ENCODE measurements around the gene AFF2. TPM values are rescaled to one million over a fixed set of nuclear protein-coding genes. Genes with fewer than 3 reads are reported as not detected.

The AFF2 gene
- total and polyA plus RNA-seq, 5 experiments from 2014 or later = 0.13 to 2.0 (median 0.24) TPM

DNA sequence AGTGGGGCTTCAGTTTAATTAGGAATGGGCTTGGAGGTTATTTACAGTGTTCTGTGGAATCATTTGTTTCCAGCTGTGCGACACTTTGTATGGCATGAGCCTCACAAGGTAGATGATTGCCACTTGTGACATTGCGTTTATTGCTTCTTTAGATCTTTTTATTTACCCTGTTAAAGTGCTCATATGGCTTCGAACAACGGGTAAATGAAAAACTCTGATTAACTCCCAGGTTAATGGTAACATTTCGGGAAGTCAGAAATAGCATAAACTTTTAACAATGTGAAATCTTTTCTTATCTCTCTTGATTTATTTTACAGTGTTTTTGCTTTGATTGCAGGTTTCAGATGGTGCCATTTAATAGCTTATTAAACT is 510.4 kb downstream of the AFF2 start:
- no peak for DNase-seq
- H3K9me3 Mint-ChIP-seq = no peaks in the 10 kb centered on the region
- no peaks in the 10 kb centered on the region for H3K27me3 Mint-ChIP-seq
- no peaks in the 10 kb centered on the region for H3K36me3 Mint-ChIP-seq
- H3K27ac Mint-ChIP-seq = no peak overlapping the region
- ATAC-seq = no peak
- peaks cover 0 to 2% (median 0%) of the 10 kb centered on the region in 4 donors for H3K4me1 Mint-ChIP-seq
- POLR2A ChIA-PET = no interaction called here
- no peak overlapping the region for H3K4me3 Mint-ChIP-seq

GRCh38 chrX:149013081-149013480 is 512.7 kb downstream of the AFF2 start:
- Mint-ChIP-seq H3K4me3 (no peak overlapping the region), H3K9me3 (no peaks in the 10 kb centered on the region), H3K27ac (no peak overlapping the region), H3K4me1 (peaks cover 0 to 2% (median 0%) of the 10 kb centered on the region in 4 donors), H3K27me3 (no peaks in the 10 kb centered on the region), H3K36me3 (no peaks in the 10 kb centered on the region)
- DNase-seq (no peak), ATAC-seq (no peak)
- POLR2A ChIA-PET = no interaction called here

GRCh38 chrX:149021159-149021558 is 520.7 kb downstream of the AFF2 start:
- peaks cover 0 to 1% (median 0%) of the 10 kb centered on the region in 5 donors for H3K27me3 Mint-ChIP-seq
- H3K4me1 Mint-ChIP-seq = no peaks in the 10 kb centered on the region
- DNase-seq = no peak

DNA sequence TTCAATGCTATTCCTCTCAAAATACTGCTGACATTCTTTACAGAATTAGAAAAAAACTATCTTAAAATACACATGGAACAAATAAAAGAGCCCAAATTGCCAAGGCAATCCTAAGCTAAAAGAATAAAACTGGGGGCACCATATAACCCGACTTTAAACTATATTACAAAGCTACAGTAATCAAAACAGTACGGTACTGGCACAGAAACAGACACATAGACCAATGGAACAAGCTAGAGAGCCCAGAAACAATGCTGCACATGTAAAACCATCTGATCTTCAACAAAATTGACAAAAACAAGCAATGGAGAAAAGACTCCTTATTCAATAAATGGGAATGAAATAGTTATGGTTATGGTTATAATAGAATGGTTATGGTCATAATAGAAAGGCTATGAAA is 522.1 kb downstream of the AFF2 start:
- Mint-ChIP-seq H3K27me3 (peaks cover 0 to 1% (median 0%) of the 10 kb centered on the region in 5 donors), H3K9me3 (peaks cover 0 to 33% (median 0%) of the 10 kb centered on the region in 9 donors), H3K4me3 (no peak overlapping the region), H3K4me1 (no peaks in the 10 kb centered on the region), H3K36me3 (peaks cover 0 to 4% (median 0%) of the 10 kb centered on the region in 3 donors), H3K27ac (no peak overlapping the region)
- no peak for DNase-seq
- POLR2A ChIA-PET = no interaction called here
- no peak for ATAC-seq

More at GRCh38 chrX:149021159-149021558, 520.7 kb downstream of the AFF2 start:
- peaks cover 0 to 33% (median 0%) of the 10 kb centered on the region in 9 donors for H3K9me3 Mint-ChIP-seq
- H3K27ac Mint-ChIP-seq = no peak overlapping the region
- H3K4me3 Mint-ChIP-seq = no peak overlapping the region
- peaks cover 0 to 4% (median 0%) of the 10 kb centered on the region in 3 donors for H3K36me3 Mint-ChIP-seq
- ATAC-seq = no peak
- POLR2A ChIA-PET = no interaction called here

DNA sequence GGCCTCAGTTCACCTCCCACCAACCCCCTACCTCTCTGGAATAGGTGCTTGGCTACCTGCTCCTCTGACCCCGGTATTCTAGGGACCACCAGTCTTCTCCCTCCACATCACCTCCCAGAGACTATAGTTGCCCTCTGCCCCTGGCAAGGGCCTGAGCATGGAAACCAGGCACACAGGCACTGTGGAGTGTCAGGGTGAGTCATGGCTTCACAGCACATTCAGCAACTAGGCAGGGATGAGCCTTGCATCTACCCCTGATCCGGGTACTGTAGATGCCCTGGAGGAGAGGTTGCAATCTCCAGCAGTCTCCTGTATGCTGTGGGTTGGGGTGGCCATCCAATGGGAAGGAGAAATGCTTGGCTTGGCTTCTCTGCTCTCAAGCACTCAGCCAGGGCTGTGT is 532.0 kb downstream of the AFF2 start:
- no peaks in the 10 kb centered on the region for H3K36me3 Mint-ChIP-seq
- no peaks in the 10 kb centered on the region for H3K4me1 Mint-ChIP-seq
- no peaks in the 10 kb centered on the region for H3K27me3 Mint-ChIP-seq
- POLR2A ChIA-PET = no interaction called here
- H3K27ac Mint-ChIP-seq = no peak overlapping the region
- H3K4me3 Mint-ChIP-seq = no peak overlapping the region
- peaks cover 0 to 2% (median 0%) of the 10 kb centered on the region in 9 donors for H3K9me3 Mint-ChIP-seq
- ATAC-seq (no peak), DNase-seq (no peak)

DNA sequence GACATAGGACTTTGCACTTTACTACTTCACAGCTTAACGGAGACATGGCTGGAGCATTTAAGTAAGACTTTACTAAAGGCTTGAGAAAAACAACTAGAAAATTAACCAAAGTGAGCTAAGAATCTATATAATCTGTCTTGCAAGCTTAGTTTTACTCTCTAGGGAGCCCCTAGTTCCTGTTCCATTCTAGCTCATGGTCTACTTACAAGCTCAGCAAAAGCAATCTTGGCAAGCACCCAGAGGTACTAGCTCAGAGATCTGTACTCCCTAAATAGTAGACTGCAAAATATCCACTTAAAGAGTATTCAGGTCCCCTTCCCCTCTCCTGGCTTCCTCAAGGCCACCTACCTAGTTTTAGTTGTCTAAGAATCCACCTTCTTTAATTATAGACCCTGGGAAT is 535.7 kb downstream of the AFF2 start:
- Mint-ChIP-seq H3K36me3 (no peaks in the 10 kb centered on the region), H3K4me1 (no peaks in the 10 kb centered on the region), H3K9me3 (no peaks in the 10 kb centered on the region), H3K27ac (no peak overlapping the region), H3K27me3 (no peaks in the 10 kb centered on the region), H3K4me3 (no peak overlapping the region)
- ATAC-seq (no peak), DNase-seq (no peak)
- POLR2A ChIA-PET = no interaction called here

DNA sequence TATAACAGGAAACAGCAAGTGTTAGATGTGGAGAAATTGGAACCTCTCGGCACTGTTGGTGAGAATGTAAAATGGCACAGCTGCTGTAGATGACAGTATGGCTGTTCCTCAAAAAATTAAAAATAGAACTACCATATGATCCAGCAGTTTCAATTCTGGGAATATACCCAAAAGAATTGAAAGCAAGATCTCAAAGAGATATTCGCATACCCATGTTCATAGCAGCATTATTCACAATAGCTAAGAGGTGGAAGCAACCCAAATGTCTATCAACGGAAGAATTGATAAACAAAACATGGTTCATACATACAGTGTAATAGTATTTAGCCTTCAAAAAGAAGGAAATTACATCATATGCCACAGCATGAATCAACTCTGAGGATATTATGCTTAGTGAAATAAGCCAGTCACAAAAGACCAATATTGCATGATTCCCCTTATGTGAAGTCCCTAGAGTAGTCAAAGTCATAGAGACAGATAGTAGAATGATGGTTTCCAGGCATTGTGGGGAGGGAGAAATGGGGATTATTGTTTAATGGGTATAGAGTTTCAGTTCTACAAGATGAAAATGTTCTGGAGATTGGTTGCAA is 537.0 kb downstream of the AFF2 start:
- ATAC-seq (no peak), DNase-seq (no peak)
- Mint-ChIP-seq H3K4me3 (no peak overlapping the region), H3K36me3 (no peaks in the 10 kb centered on the region), H3K4me1 (no peaks in the 10 kb centered on the region), H3K9me3 (no peaks in the 10 kb centered on the region), H3K27me3 (no peaks in the 10 kb centered on the region), H3K27ac (no peak overlapping the region)
- POLR2A ChIA-PET = no interaction called here

DNA sequence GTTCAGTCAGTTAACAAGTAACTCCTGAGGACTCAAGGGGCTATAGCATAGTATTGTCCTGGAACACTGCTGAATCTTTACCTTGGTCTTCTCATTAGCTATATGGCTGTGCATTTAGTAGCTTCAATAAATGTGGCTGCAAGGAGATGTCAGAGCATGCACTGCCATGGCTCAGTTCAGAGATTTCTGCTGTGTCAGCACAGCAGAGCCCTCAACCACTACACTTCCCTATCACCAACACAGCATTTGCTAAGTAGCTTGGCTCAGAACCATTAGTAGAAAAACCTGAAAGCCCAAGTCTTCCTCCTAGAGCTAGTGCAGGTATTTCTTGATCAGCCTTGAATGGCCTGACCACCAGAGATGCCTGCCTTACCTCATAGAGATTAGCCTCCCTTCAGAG is 538.6 kb downstream of the AFF2 start:
- POLR2A ChIA-PET = no interaction called here
- ATAC-seq (no peak), DNase-seq (no peak)
- H3K9me3 Mint-ChIP-seq = no peaks in the 10 kb centered on the region
- H3K36me3 Mint-ChIP-seq = no peaks in the 10 kb centered on the region
- H3K4me3 Mint-ChIP-seq = no peak overlapping the region
- no peak overlapping the region for H3K27ac Mint-ChIP-seq
- no peaks in the 10 kb centered on the region for H3K4me1 Mint-ChIP-seq
- no peaks in the 10 kb centered on the region for H3K27me3 Mint-ChIP-seq

DNA sequence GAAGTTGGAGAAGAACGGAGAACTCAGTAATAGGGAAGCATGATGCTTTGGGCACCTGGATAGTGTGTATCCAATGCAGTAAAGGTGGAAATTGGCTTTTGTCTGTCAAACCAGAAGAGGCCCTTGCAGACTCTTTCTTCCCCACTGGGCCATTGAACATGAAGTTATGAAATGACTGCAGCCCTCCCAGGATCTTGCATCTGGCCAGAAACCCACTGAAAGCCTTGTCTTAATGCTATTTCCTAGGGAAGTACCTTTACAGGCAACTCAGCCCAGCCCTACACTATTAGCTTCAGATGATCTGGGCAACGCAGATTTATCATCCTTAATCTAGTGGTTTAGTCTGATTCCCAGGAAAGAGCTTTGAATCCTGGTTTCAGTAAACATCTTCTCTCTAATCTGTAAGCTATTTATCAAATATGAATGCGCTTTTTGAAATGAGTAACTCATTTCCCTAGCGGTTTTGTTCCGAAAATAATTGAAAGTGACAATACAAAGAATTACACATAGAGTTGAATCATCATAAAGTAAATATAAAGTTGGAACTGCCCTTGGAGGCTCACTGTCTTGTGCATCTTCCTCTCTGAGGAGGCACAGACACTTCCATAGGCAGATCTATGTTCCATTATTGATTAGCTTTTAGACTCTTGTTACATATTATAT is 540.6 kb downstream of the AFF2 start:
- POLR2A ChIA-PET = no interaction called here
- no peak for ATAC-seq
- no peak overlapping the region for H3K27ac Mint-ChIP-seq
- H3K4me1 Mint-ChIP-seq = no peaks in the 10 kb centered on the region
- H3K27me3 Mint-ChIP-seq = no peaks in the 10 kb centered on the region
- DNase-seq = no peak
- no peaks in the 10 kb centered on the region for H3K9me3 Mint-ChIP-seq
- H3K36me3 Mint-ChIP-seq = no peaks in the 10 kb centered on the region
- no peak overlapping the region for H3K4me3 Mint-ChIP-seq

- Mint-ChIP-seq H3K9me3 (no peaks in the 10 kb centered on the region), H3K27ac (no peak overlapping the region), H3K4me1 (no peaks in the 10 kb centered on the region), H3K27me3 (no peaks in the 10 kb centered on the region), H3K36me3 (no peaks in the 10 kb centered on the region), H3K4me3 (no peak overlapping the region)
- no peak for DNase-seq
- POLR2A ChIA-PET = no interaction called here
- ATAC-seq = no peak
Measured at GRCh38 chrX:149043401-149043800, 543.0 kb downstream of the AFF2 start.

DNA sequence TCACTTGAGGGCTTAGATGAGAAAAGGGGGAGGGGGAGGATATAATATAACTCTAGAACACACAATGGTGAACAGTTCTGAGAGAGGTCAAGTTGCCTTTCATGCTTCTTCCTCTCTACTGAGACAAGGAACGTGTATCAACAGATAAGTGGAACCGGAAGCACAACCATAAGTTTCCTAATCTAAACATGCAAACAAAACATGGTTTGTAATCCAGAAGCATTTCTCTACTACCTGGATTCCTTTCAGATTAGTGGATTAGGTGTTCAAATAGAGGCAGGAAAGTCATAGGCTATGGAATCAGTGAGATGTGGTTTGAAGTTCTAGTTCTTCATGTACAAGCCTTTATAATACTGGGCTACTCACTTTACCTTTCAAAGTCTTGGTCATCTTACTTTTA is 544.1 kb downstream of the AFF2 start:
- ATAC-seq (no peak), DNase-seq (no peak)
- Mint-ChIP-seq H3K27me3 (no peaks in the 10 kb centered on the region), H3K4me1 (no peaks in the 10 kb centered on the region), H3K36me3 (no peaks in the 10 kb centered on the region), H3K27ac (no peak overlapping the region), H3K4me3 (no peak overlapping the region), H3K9me3 (no peaks in the 10 kb centered on the region)
- POLR2A ChIA-PET = interaction anchor here (0.7 kb wide), 1 partner anchor 656 kb away, joined by 6 read pairs; no protein-coding TSS in a partner anchor

- Mint-ChIP-seq H3K4me3 (no peak overlapping the region), H3K27ac (no peak overlapping the region), H3K36me3 (no peaks in the 10 kb centered on the region), H3K4me1 (no peaks in the 10 kb centered on the region), H3K27me3 (peaks cover 0 to under 1% (median 0%) of the 10 kb centered on the region in 5 donors), H3K9me3 (no peaks in the 10 kb centered on the region)
- ATAC-seq (no peak), DNase-seq (no peak)
- POLR2A ChIA-PET = no interaction called here
Measured at GRCh38 chrX:149045645-149046210, 545.3 kb downstream of the AFF2 start.
